ENCODE measurements around the gene TNNT1. TPM values are rescaled to one million over a fixed set of nuclear protein-coding genes. Genes with fewer than 3 reads are reported as not detected.

The TNNT1 gene
- total RNA-seq, 1 experiment from 2014 or later, result 188 TPM

DNA sequence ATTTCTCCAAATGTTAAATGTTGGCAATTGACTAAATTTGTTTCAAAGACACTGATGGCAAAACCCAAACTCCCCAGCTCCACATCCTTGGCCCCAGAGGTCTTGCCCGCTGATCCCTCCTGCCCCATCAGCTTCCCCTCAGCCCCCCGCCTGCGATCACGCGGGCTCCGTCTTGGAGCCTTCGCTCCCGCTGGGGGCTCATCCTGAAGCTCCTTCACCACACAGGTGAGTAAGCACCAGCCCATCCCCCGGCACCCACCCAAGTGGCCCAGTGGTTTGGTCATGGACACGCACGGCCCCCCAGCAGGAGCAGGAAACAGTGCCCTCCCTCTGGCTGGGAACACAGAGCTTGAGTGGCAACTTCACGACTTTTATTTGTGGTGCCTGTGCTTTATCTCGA lies 58.4 kb downstream of the TNNT1 start:
- H3K36me3 ChIP-seq (ENCODE audit: control insufficient read depth in 1 of 2, insufficient read depth in 2 of 2, low read length in 2 of 2), result peaks cover 2 to 11% of the 10 kb centered on the region in 2 experiments; a peak in 3 of 4 replicates
- no TSS peak for BruUV-seq (replicated peaks)
- H3K9me2 ChIP-seq (ENCODE audit: insufficient read depth), result no peaks in the 10 kb centered on the region
- no peak overlapping the region for H3K4me3 ChIP-seq (replicated peaks in 1 of 2; ENCODE audit: low read depth in 1 of 2, low read length in 2 of 2)
- no peaks in the 10 kb centered on the region for H4K20me1 ChIP-seq (ENCODE audit: insufficient read depth)
- H3K4me2 ChIP-seq (ENCODE audit: low read length), result no peak overlapping the region
- TF ChIP-seq EZH2 (IDR thresholded peaks at IDR 0.05) (no peak), JUND (IDR thresholded peaks at IDR 0.05) (no peak), POLR2A (IDR thresholded peaks at IDR 0.05; ENCODE audit: borderline replicate concordance, extremely low read depth, insufficient read depth, insufficient read length) (no peak), ELF1 (IDR thresholded peaks at IDR 0.05; ENCODE audit: borderline replicate concordance, low read depth) (no peak), MAX (IDR thresholded peaks at IDR 0.05) (no peak), ZFX (IDR thresholded peaks at IDR 0.05) (no peak), YY1 (IDR thresholded peaks at IDR 0.05; ENCODE audit: extremely low read depth, insufficient replicate concordance, low read depth, low read length) (no peak), SP1 (IDR thresholded peaks at IDR 0.05; ENCODE audit: low read depth) (no peak), CTCF (IDR thresholded peaks at IDR 0.05 in 2 of 3, conservative IDR thresholded peaks at IDR 0.05 in 1 of 3; ENCODE audit: borderline replicate concordance in 1 of 3, insufficient read depth in 1 of 3, low read depth in 2 of 3, low read length in 2 of 3) (no peak), ZNF274 (IDR thresholded peaks at IDR 0.05; ENCODE audit: low read depth, low read length) (no peak), FOSL1 (IDR thresholded peaks at IDR 0.05; ENCODE audit: low read depth) (no peak)
- TF ChIP-seq, protein P1, sequence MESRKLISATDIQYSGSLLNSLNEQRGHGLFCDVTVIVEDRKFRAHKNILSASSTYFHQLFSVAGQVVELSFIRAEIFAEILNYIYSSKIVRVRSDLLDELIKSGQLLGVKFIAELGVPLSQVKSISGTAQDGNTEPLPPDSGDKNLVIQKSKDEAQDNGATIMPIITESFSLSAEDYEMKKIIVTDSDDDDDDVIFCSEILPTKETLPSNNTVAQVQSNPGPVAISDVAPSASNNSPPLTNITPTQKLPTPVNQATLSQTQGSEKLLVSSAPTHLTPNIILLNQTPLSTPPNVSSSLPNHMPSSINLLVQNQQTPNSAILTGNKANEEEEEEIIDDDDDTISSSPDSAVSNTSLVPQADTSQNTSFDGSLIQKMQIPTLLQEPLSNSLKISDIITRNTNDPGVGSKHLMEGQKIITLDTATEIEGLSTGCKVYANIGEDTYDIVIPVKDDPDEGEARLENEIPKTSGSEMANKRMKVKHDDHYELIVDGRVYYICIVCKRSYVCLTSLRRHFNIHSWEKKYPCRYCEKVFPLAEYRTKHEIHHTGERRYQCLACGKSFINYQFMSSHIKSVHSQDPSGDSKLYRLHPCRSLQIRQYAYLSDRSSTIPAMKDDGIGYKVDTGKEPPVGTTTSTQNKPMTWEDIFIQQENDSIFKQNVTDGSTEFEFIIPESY (IDR thresholded peaks at IDR 0.05; ENCODE audit: extremely low read depth, insufficient replicate concordance, low read length), result no peak
- H3K27ac ChIP-seq (ENCODE audit: low read depth, low read length), result no peak overlapping the region
- no peak overlapping the region for H3K9ac ChIP-seq (ENCODE audit: low read length)
- CTCF ChIA-PET, result interaction anchor here (2.1 kb wide), 1 partner anchor 69 kb away, joined by 11 read pairs; no protein-coding TSS in a partner anchor
- no peaks in the 10 kb centered on the region for H3K27me3 ChIP-seq (ENCODE audit: insufficient read depth, low read length)
- no peak overlapping the region for H2AFZ ChIP-seq (ENCODE audit: low read depth, low read length, poor library complexity, severe bottlenecking)
- no peaks in the 10 kb centered on the region for H3K79me2 ChIP-seq (ENCODE audit: insufficient read depth, low read length)
- no peaks in the 10 kb centered on the region for H3K9me3 ChIP-seq (ENCODE audit: control insufficient read depth in 1 of 2, insufficient read depth in 1 of 2, low read depth in 1 of 2, low read length in 2 of 2)
- RAD21 ChIA-PET (ENCODE audit: low non-redundant PET in 1 of 2, low total read pairs in 2 of 2, uncharacterized antibody in 2 of 2, unreplicated experiment in 2 of 2), result no interaction called here
- no peak for ATAC-seq
- intact Hi-C loops (cut with micrococcal nuclease), result no loop called here
- H3K4me1 ChIP-seq (ENCODE audit: control insufficient read depth in 1 of 2, insufficient read depth in 2 of 2, low read length in 2 of 2), result peaks cover 0 to 3% of the 10 kb centered on the region in 2 experiments; a peak in 1 of 4 replicates
- no peak for DNase-seq (ENCODE audit: low read depth, low spot score)
- POLR2A ChIA-PET, result no interaction called here
